GM21717 (cell line): ENCODE measurements around the gene MARCHF10.
"Not testable (repeated sequence)": the region's sequence is repeated elsewhere in the genome, so short reads cannot be mapped to it uniquely, and the experiment has no call there.

Source experiments
- ATAC-seq: cut with Tn5 transposase; IDR thresholded peaks from one replicate; pipeline ENCODE4 v1.9.1; 2021; ENCODE audit warnings: mild to moderate bottlenecking, moderate library complexity; ENCODE audit not compliant: unreplicated experiment

Gene MARCHF10

GRCh38 chr17:62807812-62808575, at the start of gene MARCHF10:
Gene MARCHF10, minus strand, starts transcription at chr17:62808314. Its CDS starts 6,579 bp downstream, at chr17:62801735.
- no peak for ATAC-seq

GRCh38 chr17:62857526-62857925, 49.4 kb upstream of the MARCHF10 start:
- ATAC-seq = no peak

GRCh38 chr17:62856594-62856993, 48.5 kb upstream of the MARCHF10 start:
- ATAC-seq = no peak

GRCh38 chr17:62855156-62855555, 47.0 kb upstream of the MARCHF10 start:
- no peak for ATAC-seq

- no peak for ATAC-seq
Observed at GRCh38 chr17:62854098-62854680, 46.1 kb upstream of the MARCHF10 start.

- ATAC-seq = no peak
Observed at GRCh38 chr17:62852195-62852594, 44.1 kb upstream of the MARCHF10 start.

- ATAC-seq = not testable (repeated sequence)
Observed at GRCh38 chr17:62849591-62850415, 41.7 kb upstream of the MARCHF10 start.

GRCh38 chr17:62848334-62848733, 40.2 kb upstream of the MARCHF10 start:
- no peak for ATAC-seq

GRCh38 chr17:62847426-62847825, 39.3 kb upstream of the MARCHF10 start:
- no peak for ATAC-seq

- no peak for ATAC-seq
Observed at GRCh38 chr17:62840871-62841270, 32.8 kb upstream of the MARCHF10 start.

- ATAC-seq = not testable (repeated sequence)
Observed at GRCh38 chr17:62833816-62834215, 25.7 kb upstream of the MARCHF10 start.

- no peak for ATAC-seq
Observed at GRCh38 chr17:62832405-62832804, 24.3 kb upstream of the MARCHF10 start.

- ATAC-seq = not testable (repeated sequence)
Observed at GRCh38 chr17:62831066-62831465, 23.0 kb upstream of the MARCHF10 start.

GRCh38 chr17:62827746-62828485, 19.8 kb upstream of the MARCHF10 start:
- ATAC-seq = no peak

GRCh38 chr17:62826956-62827355, 18.8 kb upstream of the MARCHF10 start:
- no peak for ATAC-seq

- ATAC-seq = no peak
Observed at GRCh38 chr17:62825182-62825581, 17.1 kb upstream of the MARCHF10 start.

GRCh38 chr17:62824290-62825131, 16.4 kb upstream of the MARCHF10 start:
- no peak for ATAC-seq

- no peak for ATAC-seq
Observed at GRCh38 chr17:62823111-62823893, 15.2 kb upstream of the MARCHF10 start.
